Erythroblast (primary cell): Measurements from ENCODE around the gene R3HDM2.

Source experiments
- GATA1 ChIP-seq: IDR thresholded peaks from 2 replicates; pipeline ENCODE4 v1.6.1; 2011; ENCODE audit warnings: low read depth, mild to moderate bottlenecking, control low read depth, low read length, moderate library complexity
- POLR2A ChIP-seq: IDR thresholded peaks from 2 replicates; pipeline ENCODE4 v1.6.1; 2011; ENCODE audit warnings: mild to moderate bottlenecking, low read length

DNA sequence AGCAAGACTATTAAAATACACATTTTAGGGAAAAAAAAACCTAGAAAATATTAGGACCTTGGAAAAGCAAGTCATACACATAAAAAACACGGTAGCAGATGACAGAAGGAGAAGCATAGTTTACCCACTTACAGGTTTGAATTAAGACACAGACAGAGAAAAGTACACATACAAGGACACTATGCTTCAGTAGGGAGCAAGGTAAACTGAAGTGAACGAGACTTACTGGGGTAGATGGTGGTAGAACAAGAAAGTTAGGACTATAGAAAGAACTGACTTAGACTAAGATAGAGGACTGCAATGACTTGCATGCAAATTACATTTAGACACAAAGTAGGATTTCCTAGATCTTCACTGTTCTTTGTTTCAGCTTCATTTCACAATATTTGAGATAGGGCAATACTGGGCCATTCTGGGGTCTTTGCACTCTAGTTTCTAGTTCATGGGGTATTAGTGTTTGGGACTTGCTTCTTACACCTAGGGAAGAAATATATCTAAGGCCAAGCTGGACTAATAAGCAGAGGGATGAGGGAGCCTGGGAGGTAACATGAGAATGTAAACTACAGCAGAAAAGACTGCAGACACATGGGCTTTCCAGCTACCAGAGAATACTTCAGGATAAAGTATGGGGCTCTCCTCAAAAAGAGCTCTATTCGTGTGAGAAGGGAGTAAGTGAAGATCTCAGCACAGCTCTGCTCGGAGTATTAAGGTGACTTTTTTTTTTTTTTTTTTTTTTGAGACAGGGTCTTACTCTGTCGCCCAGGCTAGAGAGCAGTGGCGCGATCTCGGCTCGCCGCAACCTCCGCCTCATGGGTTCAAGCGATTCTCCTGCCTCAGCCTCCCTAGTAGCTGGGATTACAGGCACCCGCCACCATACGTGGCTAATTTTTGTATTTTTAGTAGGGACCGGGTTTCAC is 152.1 kb downstream of the R3HDM2 start:
- TF ChIP-seq POLR2A = no peak
- TF ChIP-seq GATA1 = no peak
